GM12878 (cell line): Measurements from ENCODE around the gene RARG.

Source experiments
- ATF3 ChIP-seq: IDR thresholded peaks from 2 replicates; pipeline ENCODE4 v1.6.1; 2011; ENCODE audit warnings: low read depth, mild to moderate bottlenecking, low read length, moderate library complexity, borderline replicate concordance; ENCODE audit errors: extremely low read depth
- CTCF ChIP-seq, 3 experiments: IDR thresholded peaks in 2 of 3; conservative IDR thresholded peaks in 1 of 3; 2 replicates each; pipeline ENCODE4 v1.5.1; 2011; ENCODE audit warnings: low read depth in 3 of 3, low read length in 3 of 3, mild to moderate bottlenecking in 3 of 3, control low read depth in 2 of 3, moderate library complexity in 2 of 3, inconsistent platforms in 1 of 3, mixed read lengths in 1 of 3; ENCODE audit not compliant: control insufficient read depth in 2 of 3, insufficient read depth in 1 of 3; ENCODE audit errors: extremely low read depth in 1 of 3
- JUND ChIP-seq: IDR thresholded peaks from 2 replicates; pipeline ENCODE4 v1.6.1; 2012; ENCODE audit warnings: low read depth, mild to moderate bottlenecking, low read length, improper control_type of control experiment, moderate library complexity
- MAX ChIP-seq: IDR thresholded peaks from 2 replicates; pipeline ENCODE4 v1.6.1; 2012; ENCODE audit warnings: low read depth, low read length, improper control_type of control experiment
- MYC ChIP-seq: IDR thresholded peaks from 2 replicates; pipeline ENCODE4 v1.6.1; 2011; ENCODE audit warnings: mild to moderate bottlenecking, low read length, moderate library complexity, inconsistent platforms; ENCODE audit not compliant: insufficient read depth, insufficient replicate concordance, insufficient read length, severe bottlenecking
- SIX5 ChIP-seq: IDR thresholded peaks from 2 replicates; pipeline ENCODE4 v1.6.1; 2011; ENCODE audit warnings: mild to moderate bottlenecking, low read depth, low read length, moderate library complexity; ENCODE audit not compliant: severe bottlenecking
- SMAD1 ChIP-seq: fragments of 450-650 bp; IDR thresholded peaks from 2 replicates; pipeline ENCODE4 v1.6.1; 2018; ENCODE audit warnings: mild to moderate bottlenecking, low read depth; ENCODE audit not compliant: partially characterized antibody
- ZNF274 ChIP-seq: IDR thresholded peaks from one replicate; pipeline ENCODE4 v1.8.0; 2011; ENCODE audit not compliant: insufficient read length, insufficient read depth
- TF ChIP-seq, protein P1 (sequence below): fragments of 450-650 bp; IDR thresholded peaks from 2 replicates; pipeline ENCODE4 v1.6.1; 2014; ENCODE audit warnings: mild to moderate bottlenecking

DNA sequence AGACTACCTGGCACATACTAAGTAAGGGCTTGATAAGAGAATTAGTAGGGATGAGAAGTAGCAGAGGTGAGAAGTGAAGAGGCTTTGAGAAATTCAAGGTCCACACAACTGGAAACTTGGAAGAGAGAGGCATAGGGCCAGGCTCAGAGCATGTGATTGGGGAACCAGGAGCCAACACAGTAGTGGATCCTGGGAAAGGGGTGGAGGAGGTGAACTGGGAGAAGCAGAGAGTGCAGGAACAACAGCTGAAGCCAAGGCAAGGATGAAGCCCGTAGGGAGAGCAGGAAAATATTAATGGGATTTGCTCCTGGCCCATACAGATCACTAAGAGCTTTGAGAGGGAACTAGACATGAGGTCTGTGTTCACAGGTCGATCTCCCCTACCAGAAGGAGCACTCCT lies 23.6 kb downstream of the RARG start:
- TF ChIP-seq JUND (no peak), CTCF (IDR thresholded peaks at IDR 0.05 in 2 of 3, conservative IDR thresholded peaks at IDR 0.05 in 1 of 3; ENCODE audit: control insufficient read depth in 2 of 3, extremely low read depth in 1 of 3, insufficient read depth in 1 of 3, low read depth in 3 of 3, low read length in 3 of 3) (no peak), SIX5 (no peak), MYC (no peak), MAX (no peak), ATF3 (no peak), ZNF274 (no peak), SMAD1 (no peak)
- TF ChIP-seq, protein P1, sequence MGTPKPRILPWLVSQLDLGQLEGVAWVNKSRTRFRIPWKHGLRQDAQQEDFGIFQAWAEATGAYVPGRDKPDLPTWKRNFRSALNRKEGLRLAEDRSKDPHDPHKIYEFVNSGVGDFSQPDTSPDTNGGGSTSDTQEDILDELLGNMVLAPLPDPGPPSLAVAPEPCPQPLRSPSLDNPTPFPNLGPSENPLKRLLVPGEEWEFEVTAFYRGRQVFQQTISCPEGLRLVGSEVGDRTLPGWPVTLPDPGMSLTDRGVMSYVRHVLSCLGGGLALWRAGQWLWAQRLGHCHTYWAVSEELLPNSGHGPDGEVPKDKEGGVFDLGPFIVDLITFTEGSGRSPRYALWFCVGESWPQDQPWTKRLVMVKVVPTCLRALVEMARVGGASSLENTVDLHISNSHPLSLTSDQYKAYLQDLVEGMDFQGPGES, result no peak
